ENCODE measurements around the gene ANXA2. TPM values are rescaled to one million over a fixed set of nuclear protein-coding genes. Genes with fewer than 3 reads are reported as not detected.

Gene ANXA2
- polyA plus RNA-seq, 10 donors = 401 to 761 (median 500) TPM

- DNase-seq = no peak
Measured at GRCh38 chr15:60315878-60316277, 81.9 kb downstream of the ANXA2 start.

- no peak for DNase-seq
Measured at GRCh38 chr15:60313906-60314305, 83.9 kb downstream of the ANXA2 start.

GRCh38 chr15:60307034-60307433 is 90.8 kb downstream of the ANXA2 start:
- no peak for DNase-seq

DNA sequence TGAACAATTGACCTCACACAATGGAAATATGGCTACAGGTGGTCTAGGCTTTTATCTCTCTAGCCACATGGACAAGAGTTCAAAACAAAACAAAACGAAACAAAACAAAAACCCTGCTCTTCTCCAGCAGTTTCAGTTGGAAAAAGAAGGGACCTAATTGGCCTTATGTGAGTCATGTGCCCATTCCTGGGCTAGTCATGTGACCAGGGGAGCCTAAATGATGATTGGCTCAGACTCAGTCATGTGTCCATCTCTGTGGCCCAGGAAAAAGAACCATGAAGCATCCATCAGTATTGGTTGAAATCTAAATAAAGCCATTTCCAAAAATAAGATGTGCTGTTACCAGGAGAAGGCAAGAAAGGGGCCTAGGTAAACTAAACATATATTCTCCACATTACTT is 96.8 kb downstream of the ANXA2 start:
- no peak for DNase-seq

DNA sequence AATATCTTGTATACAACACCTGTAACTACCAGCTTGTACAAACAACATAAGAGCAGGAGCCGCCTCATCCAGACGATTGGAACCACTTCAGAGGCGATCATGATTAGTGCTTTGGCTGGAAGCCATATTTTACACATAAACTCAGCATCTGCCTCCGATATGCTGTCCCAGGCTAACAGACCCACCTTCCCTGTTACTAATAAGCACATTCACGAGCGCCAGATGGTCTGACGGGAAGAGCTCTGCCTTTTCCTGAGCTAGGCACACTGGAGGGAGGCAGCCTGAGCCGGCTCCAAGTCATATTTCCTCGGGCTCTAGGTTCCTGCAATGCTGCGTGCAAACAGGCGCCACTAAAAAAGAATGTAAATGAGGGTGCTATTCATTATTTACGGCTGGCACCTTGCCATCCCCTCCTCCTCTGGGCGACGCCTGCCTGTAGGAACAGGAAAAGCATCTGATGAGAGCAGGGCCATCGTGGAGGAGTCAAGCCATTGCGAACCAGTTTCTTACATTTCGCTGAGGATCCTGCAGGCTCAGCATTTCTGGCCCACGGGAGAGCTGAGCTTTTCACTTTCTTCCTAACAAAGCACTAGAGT is 98.2 kb downstream of the ANXA2 start:
- peak in 2 of 3 donors; percentile 6 to 40 for DNase-seq

Other genes starting within 250 kb of the ANXA2 start
- 10 to 100 TPM; 27.3 to 49.1 (median 40.6) TPM for gene ICE2, start 81.2 kb upstream of the ANXA2 start, polyA plus RNA-seq (ENCODE audit: insufficient read length in 10 of 10)